ENCODE measurements around the gene LTA4H. TPM values are rescaled to one million over a fixed set of nuclear protein-coding genes. Genes with fewer than 3 reads are reported as not detected.

LTA4H gene
- total and polyA plus RNA-seq, 2 of the 4 experiments (the other 2 are of a cell fraction), result 41.0 to 43.3 TPM

GRCh38 chr12:95982602-95983001 is 52.8 kb downstream of the LTA4H start:
- dilution Hi-C loops (cut with HindIII; ENCODE audit: low sequenced_read_pairs, unreplicated experiment), result no loop called here
- TF ChIP-seq MAFK (IDR thresholded peaks at IDR 0.05; ENCODE audit: low read depth, low read length) (peak; percentile 90), USF2 (IDR thresholded peaks at IDR 0.05; ENCODE audit: low read depth, low read length) (no peak), RAD21 (IDR thresholded peaks at IDR 0.05; ENCODE audit: low read length) (no peak), CEBPB (IDR thresholded peaks at IDR 0.05; ENCODE audit: low read depth, low read length) (no peak), MAZ (IDR thresholded peaks at IDR 0.05; ENCODE audit: borderline replicate concordance, low read depth, low read length) (no peak)
- no peak overlapping the region for H3K14ac ChIP-seq (replicated peaks; ENCODE audit: low read depth, low read length)
- H4K8ac ChIP-seq (ENCODE audit: low read depth in 2 of 2, low read length in 2 of 2), result no peak overlapping the region
- in situ Hi-C loops (cut with MboI; ENCODE audit: low sequenced_read_pairs), result no loop called here
- no TSS peak for BruUV-seq (replicated peaks)
- H2BK5ac ChIP-seq (ENCODE audit: low read depth, low read length, poor library complexity, severe bottlenecking), result no peak overlapping the region
- intact Hi-C loops (cut with micrococcal nuclease), result no loop called here
- WGBS, 2 experiments (ENCODE audit: extremely low coverage in 2 of 2, insufficient read length in 1 of 2), result no CpG with 5 or more reads among the region's 1 CpG
- H3K9ac ChIP-seq (ENCODE audit: low read depth, low read length), result no peak overlapping the region
- peaks cover 2% of the 10 kb centered on the region; the same call in 1 of the 2 replicates for H3K4me1 ChIP-seq (ENCODE audit: control insufficient read depth, insufficient read depth, low read length)
- peaks cover 5% of the 10 kb centered on the region for H3K27me3 ChIP-seq (ENCODE audit: control insufficient read depth, insufficient read depth, low read length)
- no peak for DNase-seq
- H3K9me3 ChIP-seq (ENCODE audit: control insufficient read depth, insufficient read depth, low read length), result no peaks in the 10 kb centered on the region
- H3K56ac ChIP-seq (ENCODE audit: extremely low read depth, insufficient read depth, low read length), result no peak overlapping the region
- no peak overlapping the region for H3K4me3 ChIP-seq (ENCODE audit: insufficient read depth, low read depth, low read length)
- H2AFZ ChIP-seq (replicated peaks; ENCODE audit: low read length, poor library complexity), result no peak overlapping the region
- no peak for ATAC-seq (ENCODE audit: low read depth)
- H3K36me3 ChIP-seq (ENCODE audit: control insufficient read depth, insufficient read depth, low read length), result no peaks in the 10 kb centered on the region
- H3K23ac ChIP-seq (ENCODE audit: low read depth, low read length), result no peak overlapping the region
- no peak overlapping the region for H3K27ac ChIP-seq (ENCODE audit: insufficient read depth, low read length)
- H3K4me2 ChIP-seq (ENCODE audit: low read depth, low read length), result no peak overlapping the region
- no peaks in the 10 kb centered on the region for H3K9me1 ChIP-seq (ENCODE audit: insufficient read depth, low read length)
- H2AK5ac ChIP-seq (ENCODE audit: low read depth, low read length), result no peak overlapping the region
- H3K18ac ChIP-seq (ENCODE audit: low read depth, low read length), result no peak overlapping the region
- CTCF ChIA-PET, result no interaction called here
- no peak overlapping the region for H4K5ac ChIP-seq (ENCODE audit: low read depth, low read length)
- H2BK15ac ChIP-seq (ENCODE audit: low read depth, low read length), result no peak overlapping the region
- POLR2A ChIA-PET (ENCODE audit: unreplicated experiment), result no interaction called here
- no peak overlapping the region for H2BK120ac ChIP-seq (ENCODE audit: low read depth, low read length)
- no peaks in the 10 kb centered on the region for H3K79me1 ChIP-seq (ENCODE audit: low read depth in 1 of 2, low read length in 2 of 2)
- no peaks in the 10 kb centered on the region for H4K20me1 ChIP-seq (ENCODE audit: insufficient read depth, low read length)
- H3K4ac ChIP-seq (ENCODE audit: low read depth, low read length), result no peak overlapping the region
- no peak overlapping the region for H2BK20ac ChIP-seq (ENCODE audit: low read depth, low read length)
- H2AK9ac ChIP-seq (replicated peaks; ENCODE audit: low read depth, low read length, poor library complexity), result no peak overlapping the region
- H4K91ac ChIP-seq (ENCODE audit: insufficient read depth, low read depth, low read length), result no peak overlapping the region

Measured in IMR-90 (cell line).